T-helper 2 cell treated with Interferon-gamma antibody and Interleukin-4, amounts not matched to agents 5 μg/mL and 100 μg/mL, for 36 hours (primary cell): ENCODE data around the gene ABCG4.
"Not testable (repeated sequence)": the region's sequence is repeated elsewhere in the genome, so short reads cannot be mapped to it uniquely, and the experiment has no call there.

Experiments used
- DNase-seq: peaks from one replicate; pipeline ENCODE4 v3.0.0; 2021; ENCODE audit warnings: low spot score
- H3K27ac Mint-ChIP-seq: one replicate; pipeline ENCODE4 v1.8.0; 2021; ENCODE audit warnings: mild to moderate bottlenecking, mixed read lengths
- H3K27me3 Mint-ChIP-seq: one replicate; pipeline ENCODE4 v1.8.0; 2021; ENCODE audit warnings: low read depth, mixed read lengths
- H3K36me3 Mint-ChIP-seq: one replicate; pipeline ENCODE4 v1.8.0; 2021; ENCODE audit warnings: low read depth, mixed read lengths
- H3K4me1 Mint-ChIP-seq: one replicate; pipeline ENCODE4 v1.8.0; 2021; ENCODE audit warnings: low read depth, mixed read lengths
- H3K4me3 Mint-ChIP-seq: one replicate; pipeline ENCODE4 v1.8.0; 2022; ENCODE audit warnings: mild to moderate bottlenecking, moderate library complexity, mixed read lengths
- H3K9me3 Mint-ChIP-seq: one replicate; pipeline ENCODE4 v1.8.0; 2021; ENCODE audit warnings: mixed read lengths

ABCG4 gene

DNA sequence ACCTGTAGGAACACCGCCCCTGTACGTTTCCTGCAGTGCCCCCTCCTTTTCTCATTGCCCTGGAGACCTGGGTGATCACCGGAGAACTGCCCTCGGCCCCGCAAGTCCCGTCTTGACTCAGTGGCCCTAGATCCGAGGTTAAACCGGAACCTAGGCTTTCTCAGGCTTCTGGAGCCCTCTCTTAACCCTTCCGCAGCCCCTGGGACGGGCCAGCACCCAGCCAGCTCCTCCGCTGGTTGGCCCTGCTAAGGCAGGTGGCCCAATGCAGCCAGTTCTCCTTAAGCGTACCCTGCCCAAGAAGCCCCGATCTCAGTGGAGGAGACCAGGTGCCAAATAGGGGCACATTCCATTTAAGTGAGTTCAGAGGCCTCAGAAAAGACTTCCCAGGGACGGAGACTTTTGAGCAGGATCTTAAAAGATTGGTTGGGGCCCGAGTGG lies 20.4 kb downstream of the ABCG4 start:
- Mint-ChIP-seq H3K27me3 (no peaks in the 10 kb centered on the region), H3K9me3 (no peaks in the 10 kb centered on the region), H3K27ac (peak overlapping the region; percentile 95), H3K4me3 (peak overlapping the region; percentile 94), H3K4me1 (peaks cover 20% of the 10 kb centered on the region), H3K36me3 (peaks cover 4% of the 10 kb centered on the region)
- peak; percentile 37 for DNase-seq

DNA sequence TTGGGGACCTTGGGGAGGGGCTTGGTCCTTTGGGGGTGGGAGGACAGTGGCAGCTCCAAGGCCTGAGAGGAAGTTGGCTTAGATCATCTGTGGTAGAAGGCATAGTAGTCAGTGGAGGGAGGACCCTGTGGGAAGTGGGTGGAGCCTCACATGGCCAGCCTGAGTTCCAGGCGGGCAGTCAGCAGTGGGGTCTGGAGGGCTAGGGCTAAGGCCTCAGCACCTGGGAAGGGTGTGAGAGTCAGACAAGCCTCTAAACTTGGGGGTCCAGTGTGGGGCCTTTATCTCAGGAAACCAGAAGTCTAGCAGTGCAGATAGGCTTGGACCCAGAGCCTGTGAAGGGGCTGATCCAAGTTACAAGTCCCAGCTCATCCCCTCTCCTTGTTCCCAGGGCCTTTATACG lies 23.7 kb downstream of the ABCG4 start:
- H3K9me3 Mint-ChIP-seq: no peaks in the 10 kb centered on the region
- H3K4me1 Mint-ChIP-seq: peaks cover 27% of the 10 kb centered on the region
- peak overlapping the region; percentile 16 for H3K27ac Mint-ChIP-seq
- no peak for DNase-seq
- peaks cover 12% of the 10 kb centered on the region for H3K36me3 Mint-ChIP-seq
- H3K4me3 Mint-ChIP-seq: no peak overlapping the region
- H3K27me3 Mint-ChIP-seq: no peaks in the 10 kb centered on the region

DNA sequence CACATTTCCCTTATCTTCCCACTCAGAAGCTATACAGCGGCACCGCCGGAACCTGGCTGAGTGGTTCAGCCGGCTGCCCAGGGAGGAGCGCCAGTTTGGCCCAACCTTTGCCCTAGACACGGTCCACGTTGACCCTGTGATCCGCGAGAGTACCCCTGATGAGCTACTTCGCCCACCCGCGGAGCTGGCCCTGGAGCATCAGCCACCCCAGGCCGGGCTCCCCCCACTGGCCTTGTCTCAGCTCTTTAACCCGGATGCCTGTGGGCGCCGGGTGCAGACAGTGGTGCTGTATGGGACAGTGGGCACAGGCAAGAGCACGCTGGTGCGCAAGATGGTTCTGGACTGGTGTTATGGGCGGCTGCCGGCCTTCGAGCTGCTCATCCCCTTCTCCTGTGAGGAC lies 24.6 kb downstream of the ABCG4 start:
- H3K4me1 Mint-ChIP-seq: peaks cover 30% of the 10 kb centered on the region
- DNase-seq: no peak
- peaks cover 17% of the 10 kb centered on the region for H3K36me3 Mint-ChIP-seq
- H3K4me3 Mint-ChIP-seq: no peak overlapping the region
- H3K9me3 Mint-ChIP-seq: no peaks in the 10 kb centered on the region
- no peaks in the 10 kb centered on the region for H3K27me3 Mint-ChIP-seq
- H3K27ac Mint-ChIP-seq: no peak overlapping the region

DNA sequence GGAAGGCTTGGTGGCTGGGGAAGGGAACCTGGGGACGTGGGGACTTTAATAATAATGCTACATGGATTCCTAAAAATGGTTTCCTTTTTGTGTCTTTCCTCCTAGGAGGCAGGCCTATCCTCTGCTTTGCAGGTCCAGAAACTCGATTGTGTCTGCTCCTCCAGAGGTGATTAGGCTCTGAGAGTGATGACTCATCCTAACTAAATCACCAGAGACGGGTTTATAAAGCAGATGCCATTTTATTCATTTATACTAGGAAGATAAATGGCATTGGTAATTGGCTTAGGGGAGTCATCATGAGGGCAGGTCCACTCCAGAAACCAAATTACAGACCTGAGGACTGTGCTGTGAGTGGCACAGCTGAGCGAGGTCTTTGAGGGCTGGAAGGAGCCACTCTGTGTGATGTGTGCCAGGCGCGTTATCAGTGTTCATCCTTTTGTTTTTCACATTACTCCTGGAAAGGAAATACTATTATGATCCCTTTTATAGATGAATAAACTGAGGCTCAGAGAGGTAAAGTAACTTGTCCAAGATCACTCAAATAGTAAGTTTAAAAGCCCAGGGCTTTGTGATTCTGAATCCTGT lies 26.7 kb downstream of the ABCG4 start:
- Mint-ChIP-seq H3K4me1 (peaks cover 28% of the 10 kb centered on the region), H3K36me3 (peaks cover 20% of the 10 kb centered on the region), H3K27ac (no peak overlapping the region), H3K27me3 (no peaks in the 10 kb centered on the region), H3K9me3 (no peaks in the 10 kb centered on the region), H3K4me3 (no peak overlapping the region)
- no peak for DNase-seq

DNA sequence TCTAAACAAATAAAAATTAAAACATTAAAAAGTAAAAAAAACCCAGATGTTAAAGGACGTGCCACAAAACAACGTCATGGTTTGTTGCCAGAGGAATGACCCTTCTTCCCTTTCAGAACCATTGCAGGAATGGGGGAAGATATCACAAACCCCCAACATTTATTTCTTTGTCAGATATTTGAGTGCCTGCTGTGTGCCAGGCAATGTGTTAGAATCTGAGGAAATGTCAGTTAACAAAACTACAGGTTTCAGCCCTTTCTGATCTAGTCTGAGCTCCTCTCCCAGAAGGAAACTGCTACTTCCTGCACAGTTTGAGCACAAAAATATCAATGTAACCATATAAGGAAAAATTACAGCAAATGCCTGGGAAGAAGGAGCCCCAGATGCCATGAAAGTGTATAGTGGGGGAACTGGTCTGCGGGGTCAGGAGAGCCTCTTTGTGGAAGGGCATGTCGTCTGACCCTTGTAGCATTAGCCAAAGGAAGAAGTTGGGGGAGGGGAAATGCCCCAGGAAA lies 29.4 kb downstream of the ABCG4 start:
- Mint-ChIP-seq H3K4me1 (peaks cover 20% of the 10 kb centered on the region), H3K27ac (peak overlapping the region; percentile 70), H3K27me3 (no peaks in the 10 kb centered on the region), H3K36me3 (peaks cover 24% of the 10 kb centered on the region), H3K4me3 (peak overlapping the region; percentile 30), H3K9me3 (no peaks in the 10 kb centered on the region)
- DNase-seq: no peak

DNA sequence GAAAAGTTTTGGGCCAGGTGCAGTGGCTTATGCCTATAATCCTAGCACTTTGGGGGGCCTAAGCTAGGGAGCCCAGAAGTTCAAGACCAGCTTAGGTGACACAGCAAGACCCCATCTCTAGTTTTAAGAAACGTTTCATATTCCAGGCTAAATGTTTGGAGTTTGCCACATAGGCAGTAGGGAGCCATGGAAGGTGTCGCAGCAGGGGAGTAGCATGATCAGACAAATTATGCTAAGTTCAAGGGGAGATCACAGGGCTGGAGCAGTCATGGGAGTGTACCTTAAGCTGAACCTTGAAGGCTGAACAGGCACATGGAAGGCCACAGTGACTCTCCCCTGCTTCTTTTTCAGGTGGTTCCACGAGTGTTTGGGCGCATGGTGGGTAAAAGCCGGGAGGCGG lies 30.5 kb downstream of the ABCG4 start:
- Mint-ChIP-seq H3K9me3 (no peaks in the 10 kb centered on the region), H3K4me1 (peaks cover 17% of the 10 kb centered on the region), H3K27me3 (no peaks in the 10 kb centered on the region), H3K27ac (no peak overlapping the region), H3K36me3 (peaks cover 26% of the 10 kb centered on the region), H3K4me3 (no peak overlapping the region)
- no peak for DNase-seq

DNA sequence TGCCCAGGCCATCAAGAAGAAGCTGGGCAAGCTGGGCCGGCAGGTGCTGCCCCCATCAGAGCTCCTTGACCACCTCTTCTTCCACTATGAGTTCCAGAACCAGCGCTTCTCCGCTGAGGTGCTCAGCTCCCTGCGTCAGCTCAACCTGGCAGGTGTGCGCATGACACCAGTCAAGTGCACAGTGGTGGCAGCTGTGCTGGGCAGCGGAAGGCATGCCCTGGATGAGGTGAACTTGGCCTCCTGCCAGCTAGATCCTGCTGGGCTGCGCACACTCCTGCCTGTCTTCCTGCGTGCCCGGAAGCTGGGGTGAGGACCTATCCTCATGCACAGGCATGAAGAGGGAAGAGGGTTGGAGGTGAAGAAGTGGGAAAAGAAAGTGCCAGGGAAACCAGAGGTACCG lies 31.1 kb downstream of the ABCG4 start:
- no peak for DNase-seq
- H3K27ac Mint-ChIP-seq: no peak overlapping the region
- H3K27me3 Mint-ChIP-seq: no peaks in the 10 kb centered on the region
- peaks cover 17% of the 10 kb centered on the region for H3K4me1 Mint-ChIP-seq
- H3K4me3 Mint-ChIP-seq: no peak overlapping the region
- peaks cover 23% of the 10 kb centered on the region for H3K36me3 Mint-ChIP-seq
- no peaks in the 10 kb centered on the region for H3K9me3 Mint-ChIP-seq

DNA sequence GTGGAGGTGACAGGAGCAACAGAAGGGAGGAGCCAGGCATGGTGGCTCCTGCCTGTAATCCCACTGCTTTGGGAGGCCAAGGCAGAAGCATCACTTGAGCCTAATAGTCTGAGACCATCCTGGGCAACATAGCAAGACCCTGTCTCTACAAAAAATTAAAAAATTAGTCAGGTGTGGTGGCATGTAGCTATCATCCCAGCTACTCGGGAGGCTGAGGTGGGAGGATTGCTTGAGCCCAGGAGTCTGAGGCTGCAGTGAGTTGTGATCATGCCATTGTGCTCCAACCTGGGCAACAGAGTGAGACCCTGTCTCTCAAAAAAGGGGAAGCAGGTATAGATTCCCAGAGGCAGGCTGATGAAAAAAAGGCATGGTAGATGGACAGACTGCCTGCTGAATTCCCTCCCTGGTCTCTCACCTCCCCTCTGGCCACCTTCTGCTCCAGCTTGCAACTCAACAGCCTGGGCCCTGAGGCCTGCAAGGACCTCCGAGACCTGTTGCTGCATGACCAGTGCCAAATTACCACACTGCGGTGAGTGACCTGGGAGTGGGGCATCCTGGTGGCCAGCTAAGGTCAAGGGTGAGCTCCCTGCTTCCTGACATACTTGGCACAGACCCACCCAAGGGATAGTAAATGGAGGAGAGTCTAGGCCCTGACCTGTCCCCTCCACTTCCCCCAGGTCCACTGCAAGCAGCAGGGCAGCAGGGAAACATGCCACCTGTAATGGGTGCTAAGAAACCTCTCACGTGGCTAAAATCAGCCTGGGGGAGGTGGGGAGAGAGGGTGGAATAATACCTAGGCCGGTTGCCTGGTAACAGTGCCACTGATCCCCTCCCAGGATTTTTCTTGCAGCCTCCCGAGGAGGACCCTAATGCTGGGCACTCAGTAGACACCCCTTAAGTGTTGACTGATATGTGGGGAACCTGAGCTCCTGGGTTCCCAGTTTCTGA lies 32.2 kb downstream of the ABCG4 start:
- Mint-ChIP-seq H3K27ac (no peak overlapping the region), H3K36me3 (peaks cover 18% of the 10 kb centered on the region), H3K9me3 (no peaks in the 10 kb centered on the region), H3K4me1 (peaks cover 10% of the 10 kb centered on the region), H3K4me3 (no peak overlapping the region), H3K27me3 (no peaks in the 10 kb centered on the region)
- DNase-seq: no peak

DNA sequence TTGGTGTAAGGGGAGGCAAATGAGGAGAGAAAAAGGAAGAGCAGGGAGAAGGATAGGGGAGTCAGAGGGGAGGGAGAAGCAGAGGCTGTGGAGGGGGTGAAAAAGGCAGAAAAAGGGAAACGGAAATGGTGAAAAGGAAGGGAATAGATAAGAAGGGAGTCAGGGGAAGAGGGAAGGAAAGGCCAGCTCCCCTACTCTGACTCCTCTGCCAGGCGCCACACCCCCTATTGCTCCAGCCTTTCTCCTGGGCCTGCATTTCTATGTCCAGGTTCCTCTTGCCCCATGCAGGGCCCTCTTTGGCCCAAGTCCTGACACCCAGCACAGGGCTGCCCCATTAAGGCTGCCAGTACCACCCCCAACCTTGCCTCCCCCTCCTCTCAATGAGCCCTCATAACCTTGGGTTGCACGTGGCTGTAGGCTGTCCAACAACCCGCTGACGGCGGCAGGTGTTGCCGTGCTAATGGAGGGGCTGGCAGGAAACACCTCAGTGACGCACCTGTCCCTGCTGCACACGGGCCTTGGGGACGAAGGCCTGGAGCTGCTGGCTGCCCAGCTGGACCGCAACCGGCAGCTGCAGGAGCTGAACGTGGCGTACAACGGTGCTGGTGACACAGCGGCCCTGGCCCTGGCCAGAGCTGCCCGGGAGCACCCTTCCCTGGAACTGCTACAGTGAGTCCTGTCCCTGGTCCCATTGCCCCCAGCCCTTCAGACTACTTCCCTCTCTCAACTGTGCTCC lies 33.0 kb downstream of the ABCG4 start:
- peaks cover 18% of the 10 kb centered on the region for H3K36me3 Mint-ChIP-seq
- no peak overlapping the region for H3K27ac Mint-ChIP-seq
- no peak for DNase-seq

DNA sequence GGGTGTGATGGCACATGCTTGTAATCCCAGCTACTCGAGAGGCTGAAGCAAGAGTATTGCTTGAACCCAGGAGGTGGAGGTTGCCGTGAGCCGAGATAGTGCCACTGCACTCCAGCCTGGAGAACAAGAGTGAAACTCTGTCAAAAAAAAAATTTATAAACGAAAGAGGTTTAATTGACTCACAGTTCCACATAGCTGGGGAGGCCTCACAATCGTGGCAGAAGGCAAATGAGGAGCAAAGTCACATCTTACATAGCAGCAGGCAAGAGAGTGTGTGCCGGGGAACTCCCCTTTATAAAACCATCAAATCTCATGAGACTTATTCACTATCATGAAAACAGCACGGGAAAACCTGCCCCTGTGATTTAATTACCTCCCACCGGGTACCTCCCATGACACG lies 35.5 kb downstream of the ABCG4 start:
- H3K4me3 Mint-ChIP-seq, H3K9me3 Mint-ChIP-seq, DNase-seq, H3K4me1 Mint-ChIP-seq, H3K27ac Mint-ChIP-seq, H3K27me3 Mint-ChIP-seq: not testable (repeated sequence)
- H3K36me3 Mint-ChIP-seq: peaks cover 13% of the 10 kb centered on the region

More for the DNA sequence above, 33.0 kb downstream of the ABCG4 start:
- H3K4me1 Mint-ChIP-seq: peaks cover 10% of the 10 kb centered on the region
- H3K9me3 Mint-ChIP-seq: no peaks in the 10 kb centered on the region
- H3K27me3 Mint-ChIP-seq: no peaks in the 10 kb centered on the region
- no peak overlapping the region for H3K4me3 Mint-ChIP-seq

DNA sequence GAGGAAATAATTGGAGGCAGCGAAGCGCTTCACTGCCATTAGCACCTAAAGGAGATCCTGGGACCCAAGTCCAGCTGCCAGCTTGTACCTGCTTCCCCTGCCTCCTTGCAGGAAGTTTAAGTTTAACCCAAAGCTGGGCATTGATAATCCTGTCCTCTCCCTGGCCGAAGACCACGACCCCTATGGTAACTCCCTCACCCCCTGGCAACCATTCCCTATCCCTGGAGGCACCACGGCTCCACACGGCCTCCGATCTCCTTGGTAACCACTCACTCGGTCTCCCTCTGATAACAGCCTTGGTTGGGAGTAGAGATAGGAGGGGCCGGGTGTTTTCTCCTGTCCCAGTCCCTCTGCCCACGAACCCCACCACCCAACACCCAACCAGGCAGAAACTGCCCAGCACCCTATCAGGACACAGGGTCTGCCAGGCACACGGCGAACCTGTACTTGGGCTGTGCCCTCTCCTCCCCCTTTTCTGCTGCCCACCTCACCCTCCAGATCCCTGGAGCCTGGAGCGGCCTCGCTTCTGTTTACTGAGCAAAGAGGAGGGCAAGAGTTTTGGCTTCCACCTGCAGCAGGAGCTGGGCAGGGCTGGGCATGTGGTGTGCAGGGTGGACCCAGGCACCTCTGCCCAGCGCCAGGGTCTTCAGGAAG lies 37.3 kb downstream of the ABCG4 start:
- Mint-ChIP-seq H3K27me3 (no peaks in the 10 kb centered on the region), H3K36me3 (peaks cover 10% of the 10 kb centered on the region), H3K27ac (no peak overlapping the region), H3K4me1 (no peaks in the 10 kb centered on the region), H3K4me3 (no peak overlapping the region), H3K9me3 (no peaks in the 10 kb centered on the region)
- DNase-seq: no peak

DNA sequence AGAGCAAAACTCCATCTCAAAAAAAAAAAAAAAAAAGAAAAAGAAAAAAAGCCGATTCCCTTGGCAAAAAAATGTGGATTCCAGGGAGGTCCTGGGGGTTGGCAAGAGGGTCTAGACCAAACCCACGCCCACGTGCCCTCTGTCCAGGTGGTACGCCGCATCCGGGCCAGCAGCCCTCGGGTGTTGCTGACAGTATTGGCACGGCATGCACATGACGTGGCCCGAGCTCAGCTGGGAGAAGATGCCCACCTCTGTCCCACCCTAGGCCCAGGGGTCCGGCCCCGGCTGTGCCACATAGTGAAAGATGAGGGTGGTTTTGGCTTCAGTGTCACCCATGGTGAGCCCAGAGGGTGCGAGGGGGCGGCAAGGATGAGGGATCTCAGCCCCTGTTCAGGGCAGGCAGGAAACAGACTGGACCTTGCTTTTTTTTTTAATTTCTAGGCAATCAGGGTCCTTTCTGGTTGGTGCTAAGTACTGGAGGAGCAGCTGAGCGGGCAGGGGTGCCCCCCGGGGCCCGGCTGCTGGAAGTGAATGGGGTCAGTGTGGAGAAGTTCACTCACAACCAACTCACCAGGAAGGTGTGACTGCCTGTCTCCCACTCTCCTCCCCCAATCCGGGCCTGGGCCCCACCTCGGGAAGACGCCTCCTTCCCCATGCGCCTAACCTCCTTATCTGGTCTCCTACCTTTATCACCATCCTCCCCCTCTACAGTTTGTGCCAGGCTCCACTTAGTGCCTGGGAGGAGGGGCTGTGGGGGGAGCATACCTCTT lies 38.5 kb downstream of the ABCG4 start:
- Mint-ChIP-seq H3K36me3 (peaks cover 6% of the 10 kb centered on the region), H3K4me3 (no peak overlapping the region), H3K9me3 (no peaks in the 10 kb centered on the region), H3K4me1 (no peaks in the 10 kb centered on the region), H3K27me3 (no peaks in the 10 kb centered on the region), H3K27ac (no peak overlapping the region)
- DNase-seq: no peak

DNA sequence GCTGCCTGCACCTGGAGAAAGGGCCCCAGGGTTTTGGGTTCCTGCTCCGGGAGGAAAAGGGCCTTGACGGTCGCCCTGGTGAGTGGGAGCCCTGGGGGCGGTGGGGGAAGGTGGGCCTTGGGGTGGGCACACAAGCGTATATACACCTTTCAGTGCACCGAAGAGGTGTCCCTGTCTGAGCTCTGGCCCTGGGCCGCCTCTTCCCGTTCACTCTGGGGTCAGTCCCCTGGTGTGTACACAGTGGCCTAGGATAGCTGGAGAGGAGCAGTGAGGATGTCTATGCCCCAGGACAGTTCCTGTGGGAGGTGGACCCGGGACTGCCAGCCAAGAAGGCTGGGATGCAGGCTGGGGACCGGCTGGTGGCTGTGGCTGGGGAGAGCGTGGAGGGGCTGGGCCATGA lies 39.2 kb downstream of the ABCG4 start:
- H3K4me1 Mint-ChIP-seq: no peaks in the 10 kb centered on the region
- no peak for DNase-seq
- H3K4me3 Mint-ChIP-seq: no peak overlapping the region
- H3K27me3 Mint-ChIP-seq: no peaks in the 10 kb centered on the region
- no peaks in the 10 kb centered on the region for H3K9me3 Mint-ChIP-seq
- no peak overlapping the region for H3K27ac Mint-ChIP-seq
- peaks cover 5% of the 10 kb centered on the region for H3K36me3 Mint-ChIP-seq
